Endothelial cell of umbilical vein (primary cell): ENCODE results near the gene LONRF2. TPM values are rescaled to one million over a fixed set of nuclear protein-coding genes. Genes with fewer than 3 reads are reported as not detected.

Experiments used
- BruUV-seq: library from RNA; stranded (reverse); fragments of 400-500 nt; replicated peaks from 2 replicates; lab custom pipeline; 2021; lab: Mats Ljungman, UMichigan
- CTCF ChIA-PET: fragments of 300-600, 350-600 bp; sonication (Branson Sonifier 250); formaldehyde crosslinking; loops from one replicate; lab custom pipeline; 2021; ENCODE audit warnings: antibody characterized with exemption, inconsistent platforms; lab: Charles Lee
- POLR2A ChIA-PET: fragments of 300-600, 350-600 bp; sonication (Branson Sonifier 250); formaldehyde crosslinking; loops from one replicate; lab custom pipeline; 2021; ENCODE audit warnings: antibody characterized with exemption, inconsistent platforms; lab: Charles Lee
- DNase-seq: peaks from one replicate; pipeline ENCODE4 v3.0.0-alpha.2; 2011; ENCODE audit warnings: low read depth, low spot score
- FAIRE-seq: peaks from 2 replicates; lab custom pipeline; 2011; peaks lifted over from hg19 to GRCh38; lab: Jason Lieb, UNC
- H2AFZ ChIP-seq: 2 replicates; pipeline ENCODE4 v1.6.0; 2012; ENCODE audit warnings: low read depth, low read length, control low read depth, inconsistent platforms
- H3K27ac ChIP-seq: 2 replicates; pipeline ENCODE4 v1.5.1; 2011; ENCODE audit warnings: low read depth, mild to moderate bottlenecking, control low read depth, low read length, moderate library complexity; ENCODE audit not compliant: insufficient read depth
- H3K27me3 ChIP-seq, 2 experiments: 2 replicates each; pipeline versions ENCODE4 v1.6.0 to v1.6.1; 2011; ENCODE audit warnings: low read length in 2 of 2, mixed read lengths in 1 of 2; ENCODE audit not compliant: control insufficient read depth in 2 of 2, insufficient read depth in 2 of 2
- H3K36me3 ChIP-seq, 2 experiments: 2 replicates in 1 of 2; 3 replicates in 1 of 2; pipeline ENCODE4 v1.5.1; 2011; ENCODE audit warnings: low read length in 2 of 2, mild to moderate bottlenecking in 1 of 2, moderate library complexity in 1 of 2; ENCODE audit not compliant: control insufficient read depth in 2 of 2, insufficient read depth in 2 of 2; ENCODE audit errors: extremely low read depth in 1 of 2
- H3K4me1 ChIP-seq: 3 replicates; pipeline ENCODE4 v1.5.1; 2011; ENCODE audit warnings: mild to moderate bottlenecking, low read length; ENCODE audit not compliant: control insufficient read depth, insufficient read depth; ENCODE audit errors: extremely low read depth
- H3K4me2 ChIP-seq: 2 replicates; pipeline ENCODE4 v1.6.1; 2011; ENCODE audit warnings: low read length, control low read depth, mixed read lengths; ENCODE audit not compliant: insufficient read depth
- H3K4me3 ChIP-seq, 3 experiments: fragments of 200-600 bp in 1 of 3; sonication (generic), shearing (Covaris generic) in 1 of 3; replicated peaks in 1 of 3; 2 replicates each; pipeline ENCODE4 v1.5.1; 2011 to 2016; ENCODE audit warnings: control low read depth in 3 of 3, low read length in 3 of 3, mild to moderate bottlenecking in 2 of 3, inconsistent platforms in 1 of 3, low read depth in 1 of 3, moderate library complexity in 1 of 3; ENCODE audit not compliant: insufficient read depth in 1 of 3
- H3K79me2 ChIP-seq: 2 replicates; pipeline ENCODE4 v1.6.0; 2012; ENCODE audit warnings: low read length, inconsistent platforms; ENCODE audit not compliant: control insufficient read depth, insufficient read depth
- H3K9ac ChIP-seq: replicated peaks from 2 replicates; pipeline ENCODE3; 2011; ENCODE audit warnings: low read length, control low read depth; ENCODE audit not compliant: insufficient read depth; ENCODE audit errors: extremely low read depth
- H3K9me1 ChIP-seq: replicated peaks from 3 replicates; pipeline ENCODE4 v1.6.0; 2011; ENCODE audit warnings: mild to moderate bottlenecking, low read length; ENCODE audit not compliant: control insufficient read depth, insufficient read depth; ENCODE audit errors: extremely low read depth
- H3K9me3 ChIP-seq: replicated peaks from 2 replicates; pipeline ENCODE4 v1.5.1; 2012; ENCODE audit warnings: low read length, inconsistent platforms; ENCODE audit not compliant: control insufficient read depth, insufficient read depth
- H4K20me1 ChIP-seq: replicated peaks from 2 replicates; pipeline ENCODE3; 2011; ENCODE audit warnings: mild to moderate bottlenecking, low read length; ENCODE audit not compliant: control insufficient read depth, insufficient read depth; ENCODE audit errors: extremely low read depth
- CTCF ChIP-seq, 2 donors: IDR thresholded peaks; 1 replicate in 1 of 2; 2 replicates in 1 of 2; pipeline ENCODE4 v1.5.1; 2011; ENCODE audit warnings: low read length in 2 of 2, mild to moderate bottlenecking in 2 of 2, moderate library complexity in 2 of 2, control low read depth in 1 of 2, inconsistent platforms in 1 of 2, low read depth in 1 of 2; ENCODE audit not compliant: insufficient read depth in 1 of 2; ENCODE audit errors: extremely low read depth in 1 of 2
- EZH2 ChIP-seq: IDR thresholded peaks from 2 replicates; pipeline ENCODE4 v1.6.1; 2012; ENCODE audit warnings: borderline replicate concordance, low read depth, mild to moderate bottlenecking, moderate library complexity, low read length, inconsistent platforms; ENCODE audit not compliant: severe bottlenecking
- FOS ChIP-seq: IDR thresholded peaks from 2 replicates; pipeline ENCODE4 v1.6.1; 2011; ENCODE audit warnings: mild to moderate bottlenecking, low read length, moderate library complexity, borderline replicate concordance; ENCODE audit not compliant: insufficient read depth
- GATA2 ChIP-seq: IDR thresholded peaks from 2 replicates; pipeline ENCODE4 v1.7.0; 2011; ENCODE audit warnings: low read depth, mild to moderate bottlenecking, moderate library complexity, mixed read lengths, low read length; ENCODE audit not compliant: insufficient read length, insufficient read depth
- JUN ChIP-seq: IDR thresholded peaks from 2 replicates; pipeline ENCODE4 v1.6.1; 2011; ENCODE audit warnings: borderline replicate concordance, low read depth; ENCODE audit not compliant: insufficient read length, insufficient read depth
- MAX ChIP-seq: IDR thresholded peaks from 2 replicates; pipeline ENCODE4 v1.6.1; 2011; ENCODE audit not compliant: insufficient read depth, insufficient read length
- MYC ChIP-seq: IDR thresholded peaks from one replicate; pipeline ENCODE4 v1.6.1; 2011; ENCODE audit warnings: mild to moderate bottlenecking, low read depth, low read length
- POLR2A ChIP-seq: IDR thresholded peaks from 2 replicates; pipeline ENCODE4 v1.6.1; 2012; ENCODE audit warnings: low read depth, mild to moderate bottlenecking, control low read depth, low read length
- POLR2AphosphoS5 ChIP-seq: IDR thresholded peaks from 2 replicates; pipeline ENCODE4 v1.6.1; 2012; ENCODE audit warnings: low read depth, mild to moderate bottlenecking, control low read depth, low read length, moderate library complexity; ENCODE audit not compliant: insufficient read depth
- dilution Hi-C: fragments of 300-500 bp; cut with MboI; formaldehyde crosslinking; loops from one replicate; pipeline ENCODE4 v1.15.0; 2019; ENCODE audit warnings: low sequenced_read_pairs; ENCODE audit not compliant: extremely low pct_ligation_motif_present
- intact Hi-C: fragments of 100-400 bp; cut with micrococcal nuclease; formaldehyde crosslinking; loops from one replicate; pipeline ENCODE4 v1.10.0; 2022
- polyA plus RNA-seq, 4 experiments: library from polyadenylated mRNA; depleted of rRNA in 3 of 4; stranded (reverse) in 3 of 4; unstranded in 1 of 4; fragments of >200 nt; gene quantifications; 2 replicates each; pipeline versions ENCODE4 v1.2.1 to v1.2.3, GENCODE V29; 2011 to 2012; ENCODE audit warnings: missing spikeins in 1 of 4
- total RNA-seq: library from RNA; stranded (reverse); gene quantifications from 2 replicates; pipeline ENCODE4 v1.2.3, GENCODE V29; 2021

The LONRF2 gene
- total and polyA plus RNA-seq, 2 donors (not counting 3 experiments of a cell fraction or from before 2014, with no cell fraction given): 0.03 TPM; not detected in 1

- CTCF ChIA-PET: no interaction called here
- intact Hi-C loops (no loop called here), dilution Hi-C loops (no loop called here)
- TF ChIP-seq FOS: no peak
- no peak for TF ChIP-seq MAX
- no peak for TF ChIP-seq EZH2
- TF ChIP-seq CTCF (IDR thresholded peaks at IDR 0.05; ENCODE audit: extremely low read depth in 1 of 2, insufficient read depth in 1 of 2, low read depth in 1 of 2, low read length in 2 of 2): no peak
- no peak for TF ChIP-seq POLR2A
- no peak for TF ChIP-seq JUN
- TF ChIP-seq POLR2AphosphoS5: no peak
- TF ChIP-seq MYC: no peak
- no peak for TF ChIP-seq GATA2
- H3K4me1 ChIP-seq: no peaks in the 10 kb centered on the region
- H3K9me3 ChIP-seq: no peaks in the 10 kb centered on the region
- H3K36me3 ChIP-seq: no peaks in the 10 kb centered on the region
- H3K4me3 ChIP-seq: no peak overlapping the region
- H3K4me2 ChIP-seq: no peak overlapping the region
- DNase-seq: no peak
- H4K20me1 ChIP-seq: no peaks in the 10 kb centered on the region
- BruUV-seq: no TSS peak
- no peak overlapping the region for H3K9ac ChIP-seq
- peaks cover 7 to 22% of the 10 kb centered on the region in 2 experiments for H3K27me3 ChIP-seq
- POLR2A ChIA-PET: no interaction called here
- H2AFZ ChIP-seq: no peak overlapping the region
- no peaks in the 10 kb centered on the region for H3K79me2 ChIP-seq
- FAIRE-seq: no peak
- no peak overlapping the region for H3K27ac ChIP-seq
- no peaks in the 10 kb centered on the region for H3K9me1 ChIP-seq
Observed at GRCh38 chr2:100224988-100225710, 97.2 kb downstream of the LONRF2 start.
